GM08714 (cell line): ENCODE measurements around the gene ATP2B1.
"Not testable (repeated sequence)": the region's sequence is repeated elsewhere in the genome, so short reads cannot be mapped to it uniquely, and the experiment has no call there.

Experiments
- H3K4me3 ChIP-seq: fragments of 200-500 bp; sonication (Bioruptor generic); 2 replicates; pipeline ENCODE4 v1.5.1; 2014; ENCODE audit warnings: mild to moderate bottlenecking, low read length, inconsistent platforms
- ZNF274 ChIP-seq: IDR thresholded peaks from 2 replicates; pipeline ENCODE4 v1.6.1; 2012; ENCODE audit warnings: mild to moderate bottlenecking, low read depth, low read length

ATP2B1 gene

GRCh38 chr12:89707703-89708564, 704 bp downstream of the ATP2B1 start:
- no peak for TF ChIP-seq ZNF274

DNA sequence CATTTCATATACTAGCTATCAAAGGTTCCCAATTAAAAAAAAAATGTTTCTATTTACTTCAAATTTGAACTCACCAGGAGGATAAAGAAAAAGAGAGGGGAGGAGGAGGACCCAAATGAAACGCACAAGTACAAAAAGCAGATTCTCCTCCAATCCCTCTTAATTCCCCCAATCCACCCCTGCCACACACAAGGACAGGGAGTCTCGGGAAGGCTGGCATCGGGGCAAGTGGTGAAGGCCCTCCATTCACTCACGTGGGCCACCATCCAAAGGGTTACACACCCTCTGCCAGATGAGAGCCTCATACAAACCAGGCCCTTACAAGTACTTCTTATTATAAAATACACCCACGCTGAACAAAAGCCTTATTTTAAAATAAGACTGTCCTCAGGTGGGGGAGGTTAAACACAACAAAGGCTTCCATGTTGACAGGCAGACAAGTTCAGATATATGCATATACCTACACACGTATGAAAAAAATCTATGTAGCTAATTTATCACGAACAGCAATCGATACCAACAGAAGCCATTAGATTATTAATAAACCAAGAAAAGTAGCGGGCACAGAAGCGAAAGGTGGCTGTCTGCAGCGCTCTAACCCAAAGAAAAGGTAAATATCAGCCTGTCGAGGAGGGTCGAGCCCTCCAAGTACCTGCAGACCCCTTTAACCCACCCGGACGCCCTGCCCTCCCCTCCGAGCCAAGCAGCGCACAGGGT, 1.5 kb downstream of the ATP2B1 start:
- TF ChIP-seq ZNF274: no peak
- H3K4me3 ChIP-seq: peak overlapping the region; percentile 92

More at GRCh38 chr12:89707703-89708564, 704 bp downstream of the ATP2B1 start:
- peak overlapping the region; percentile 92 for H3K4me3 ChIP-seq

- no peak for TF ChIP-seq ZNF274
- peak overlapping the region; percentile 92; the same call in 1 of the 2 replicates for H3K4me3 ChIP-seq
These were observed 2.1 kb downstream of the ATP2B1 start for GRCh38 chr12:89706551-89706950.

GRCh38 chr12:89704457-89704856, 4.2 kb downstream of the ATP2B1 start:
- no peak for TF ChIP-seq ZNF274
- no peak overlapping the region; the same call in 1 of the 2 replicates for H3K4me3 ChIP-seq

- TF ChIP-seq ZNF274: no peak
- 0 out of 2 replicates have a peak overlapping the region, but pooled peaks have one; percentile 42 for H3K4me3 ChIP-seq
These were observed 4.9 kb downstream of the ATP2B1 start for GRCh38 chr12:89703768-89704167.

DNA sequence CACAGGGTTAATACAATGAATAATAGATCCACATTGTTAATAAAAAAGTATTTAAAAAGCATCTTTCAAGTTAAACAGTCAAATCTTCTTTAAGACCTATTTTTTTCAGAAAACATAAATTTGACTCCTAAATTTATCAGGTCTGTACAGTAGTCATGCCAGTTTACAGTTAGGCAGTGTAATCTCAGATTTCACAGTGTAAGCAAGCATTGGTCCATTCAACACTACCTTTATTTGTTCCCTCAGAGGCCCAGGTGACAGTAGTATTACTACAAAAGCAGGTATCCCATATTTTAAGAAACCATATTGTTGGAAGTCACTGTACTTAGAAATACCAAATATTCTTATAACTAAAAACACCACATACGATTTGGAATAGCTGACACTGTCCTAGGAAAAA, 6.1 kb downstream of the ATP2B1 start:
- no peak overlapping the region for H3K4me3 ChIP-seq
- TF ChIP-seq ZNF274: no peak

DNA sequence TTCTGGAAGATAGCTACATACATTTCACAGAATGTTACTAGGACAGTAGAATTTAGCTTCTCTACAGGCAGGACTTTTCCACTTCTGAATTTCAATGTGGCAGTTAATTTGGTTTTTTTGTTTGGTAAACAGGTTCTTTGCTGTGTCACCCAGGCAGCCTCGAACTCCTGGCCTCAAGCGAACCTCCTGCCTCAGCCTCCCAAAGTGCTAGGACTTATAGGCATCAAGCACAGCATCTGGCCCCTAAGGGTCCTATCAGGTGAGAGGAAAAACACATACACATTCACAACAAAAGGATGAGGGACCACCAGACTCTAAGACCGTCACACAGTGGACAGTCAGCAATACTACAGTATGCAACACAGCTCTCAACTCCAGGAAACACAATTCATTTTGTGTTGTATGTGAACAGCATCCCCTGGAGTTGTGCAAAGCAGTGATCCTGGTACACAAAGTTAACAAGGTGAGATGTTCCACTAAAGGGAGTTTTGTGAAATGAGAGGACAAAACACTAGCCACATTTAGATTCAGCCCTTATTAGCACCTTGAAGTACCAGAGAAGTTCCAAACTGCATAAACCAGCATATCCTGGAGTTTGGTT, 6.9 kb downstream of the ATP2B1 start:
- no peak overlapping the region for H3K4me3 ChIP-seq
- TF ChIP-seq ZNF274: no peak

DNA sequence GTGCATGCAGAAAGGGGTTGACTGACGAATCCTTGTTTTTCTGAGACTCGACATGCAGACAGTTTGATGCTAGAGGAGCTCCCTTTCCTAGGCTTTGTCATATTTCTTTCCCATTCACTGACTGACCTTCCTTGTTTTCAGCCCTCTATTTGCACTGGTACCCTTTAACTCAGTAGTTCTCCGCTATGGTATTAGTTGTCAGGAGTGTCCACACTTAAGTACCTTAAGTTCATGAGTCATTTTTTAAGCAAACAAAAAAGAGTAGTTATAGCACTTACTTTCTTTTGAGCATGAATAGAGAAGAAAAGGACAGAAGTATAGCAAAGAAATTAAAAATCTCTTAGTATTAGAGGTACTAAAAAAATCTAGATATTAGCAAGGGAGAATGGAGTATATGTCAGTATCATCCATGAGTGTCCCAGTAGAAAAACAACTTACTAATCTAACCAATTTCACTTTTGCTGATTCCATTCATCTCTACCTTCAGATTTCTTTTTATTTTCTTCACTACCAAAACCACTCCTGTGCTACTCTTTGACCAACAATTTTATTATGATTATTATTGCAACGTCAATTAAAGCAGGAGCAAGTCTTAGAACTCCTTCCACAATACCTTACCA, 8.3 kb downstream of the ATP2B1 start:
- no peak overlapping the region for H3K4me3 ChIP-seq
- TF ChIP-seq ZNF274: no peak

GRCh38 chr12:89698607-89699006, 10.0 kb downstream of the ATP2B1 start:
- no peak overlapping the region for H3K4me3 ChIP-seq
- TF ChIP-seq ZNF274: no peak

DNA sequence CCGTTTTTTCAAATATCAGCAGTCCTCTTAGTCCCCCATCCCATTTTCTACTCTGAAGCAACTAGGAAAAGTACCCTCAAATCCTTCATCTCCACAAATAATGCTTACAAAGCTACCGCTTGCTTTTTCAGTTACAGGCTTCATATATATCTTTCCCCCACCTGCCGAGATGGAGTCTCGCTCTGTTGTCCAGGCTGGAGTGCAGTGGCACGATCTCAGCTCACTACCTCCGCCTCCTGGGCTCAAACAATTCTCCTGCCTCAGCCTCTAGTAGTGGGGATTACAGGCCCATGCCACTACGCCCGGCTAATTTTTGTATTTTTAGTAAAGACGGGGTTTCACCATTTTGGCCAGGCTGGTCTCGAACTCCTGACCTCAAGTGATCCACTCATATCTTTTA, 10.9 kb downstream of the ATP2B1 start:
- not testable (repeated sequence) for H3K4me3 ChIP-seq

DNA sequence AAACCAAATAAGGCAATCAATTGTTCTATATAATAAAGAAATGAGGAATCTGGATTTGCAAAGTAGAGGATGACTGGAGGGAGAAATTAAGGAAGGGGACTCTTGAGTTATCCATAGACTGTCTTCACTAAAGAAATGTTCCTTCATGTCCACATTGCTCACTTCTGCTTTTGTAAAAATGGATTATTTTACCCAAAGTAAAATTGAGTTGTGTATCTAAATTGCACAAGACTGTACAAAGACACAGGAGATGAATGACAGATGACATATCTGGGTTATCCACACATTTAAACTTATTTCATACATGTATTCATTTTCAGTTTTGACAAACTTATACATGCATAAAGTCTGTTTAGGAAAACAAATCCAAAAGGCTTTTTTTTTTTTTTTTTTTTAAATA, 11.3 kb downstream of the ATP2B1 start:
- H3K4me3 ChIP-seq: no peak overlapping the region
- no peak for TF ChIP-seq ZNF274

DNA sequence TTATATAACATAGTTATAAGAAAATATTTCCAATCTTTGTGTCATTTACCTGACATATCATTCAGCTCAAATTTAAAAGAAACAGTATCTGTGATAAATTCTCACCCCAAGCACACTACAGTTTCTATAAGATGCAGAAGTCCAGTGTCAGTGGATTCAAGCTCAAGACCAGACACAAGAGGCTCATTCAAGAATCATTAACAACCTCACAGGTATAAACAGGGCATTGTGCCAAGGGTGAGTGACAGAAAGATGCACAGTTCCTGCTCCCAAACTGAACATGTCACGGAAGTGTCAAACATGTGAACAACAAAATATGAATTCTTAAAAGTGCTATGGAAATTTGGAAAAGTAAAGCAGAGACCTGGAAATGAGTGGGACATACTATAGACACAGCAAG, 12.8 kb downstream of the ATP2B1 start:
- TF ChIP-seq ZNF274: no peak
- no peak overlapping the region for H3K4me3 ChIP-seq

- no peak overlapping the region for H3K4me3 ChIP-seq
- TF ChIP-seq ZNF274: no peak
These were observed 13.5 kb downstream of the ATP2B1 start for GRCh38 chr12:89695100-89695499.

GRCh38 chr12:89694542-89694941, 14.1 kb downstream of the ATP2B1 start:
- H3K4me3 ChIP-seq: no peak overlapping the region
- TF ChIP-seq ZNF274: no peak

GRCh38 chr12:89693639-89694202, 14.9 kb downstream of the ATP2B1 start:
- no peak overlapping the region for H3K4me3 ChIP-seq
- no peak for TF ChIP-seq ZNF274
